Mesenchymal stem cell (in vitro differentiated cells and primary cell): ENCODE results near the gene GTF2H3.

Experiments
- DNase-seq: peaks from one replicate; pipeline ENCODE4 v3.0.0-alpha.2; 2013
- H2AFZ ChIP-seq: one replicate; pipeline ENCODE4 v1.6.1; 2013; ENCODE audit warnings: low read depth, mild to moderate bottlenecking, control low read depth, inconsistent platforms, low read length, moderate library complexity
- H2AK5ac ChIP-seq: 2 replicates; pipeline ENCODE4 v1.6.1; 2013; ENCODE audit warnings: low read length, moderate library complexity, mild to moderate bottlenecking, inconsistent platforms; ENCODE audit not compliant: severe bottlenecking
- H2BK120ac ChIP-seq: one replicate; pipeline ENCODE4 v1.6.1; 2013; ENCODE audit warnings: low read depth, mild to moderate bottlenecking, inconsistent platforms, low read length, moderate library complexity
- H2BK12ac ChIP-seq, 2 experiments: one replicate each; pipeline ENCODE4 v1.6.1; 2013; ENCODE audit warnings: inconsistent platforms in 2 of 2, low read length in 2 of 2, mild to moderate bottlenecking in 2 of 2, moderate library complexity in 2 of 2, control low read depth in 1 of 2
- H2BK15ac ChIP-seq: one replicate; pipeline ENCODE4 v1.6.1; 2013; ENCODE audit warnings: mild to moderate bottlenecking, low read depth, inconsistent platforms; ENCODE audit not compliant: poor library complexity, severe bottlenecking
- H2BK5ac ChIP-seq: 2 replicates; pipeline ENCODE4 v1.6.1; 2013; ENCODE audit warnings: low read depth, mild to moderate bottlenecking, low read length, control low read depth, inconsistent platforms; ENCODE audit not compliant: poor library complexity, severe bottlenecking
- H3K14ac ChIP-seq, 2 experiments: one replicate each; pipeline ENCODE4 v1.6.1; 2013; ENCODE audit warnings: inconsistent platforms in 2 of 2, low read length in 2 of 2, control low read depth in 1 of 2, mild to moderate bottlenecking in 1 of 2, moderate library complexity in 1 of 2
- H3K18ac ChIP-seq, 2 experiments: one replicate each; pipeline ENCODE4 v1.6.1; 2013; ENCODE audit warnings: inconsistent platforms in 2 of 2, low read length in 2 of 2, control low read depth in 1 of 2, low read depth in 1 of 2, mild to moderate bottlenecking in 1 of 2
- H3K23ac ChIP-seq, 2 experiments: one replicate each; pipeline ENCODE4 v1.6.1; 2013; ENCODE audit warnings: inconsistent platforms in 2 of 2, low read length in 2 of 2, mild to moderate bottlenecking in 2 of 2, moderate library complexity in 2 of 2, control low read depth in 1 of 2
- H3K27ac ChIP-seq: 2 replicates; pipeline ENCODE4 v1.5.1; 2013; ENCODE audit warnings: mild to moderate bottlenecking, moderate library complexity, low read length, control low read depth, inconsistent platforms; ENCODE audit not compliant: poor library complexity, severe bottlenecking
- H3K27me3 ChIP-seq, 2 experiments: 2 replicates each; pipeline versions ENCODE4 v1.6.1 to v1.7.0; 2013; ENCODE audit warnings: low read length in 2 of 2, mild to moderate bottlenecking in 2 of 2, moderate library complexity in 2 of 2, control low read depth in 1 of 2, inconsistent platforms in 1 of 2; ENCODE audit not compliant: control insufficient read depth in 1 of 2, insufficient read depth in 1 of 2
- H3K36me3 ChIP-seq, 2 experiments: 2 replicates each; pipeline versions ENCODE4 v1.6.1 to v1.7.0; 2013; ENCODE audit warnings: low read length in 2 of 2, control low read depth in 1 of 2, inconsistent platforms in 1 of 2, low read depth in 1 of 2, mild to moderate bottlenecking in 1 of 2; ENCODE audit not compliant: insufficient read depth in 2 of 2, control insufficient read depth in 1 of 2
- H3K4ac ChIP-seq, 2 experiments: one replicate each; pipeline ENCODE4 v1.6.1; 2013; ENCODE audit warnings: inconsistent platforms in 2 of 2, low read length in 2 of 2, mild to moderate bottlenecking in 2 of 2, moderate library complexity in 2 of 2, control low read depth in 1 of 2, low read depth in 1 of 2
- H3K4me1 ChIP-seq: 2 replicates; pipeline ENCODE4 v1.6.1; 2013; ENCODE audit warnings: low read depth, low read length, control low read depth; ENCODE audit not compliant: control insufficient read depth, insufficient read depth
- H3K4me2 ChIP-seq: 2 replicates; pipeline ENCODE4 v1.6.1; 2013; ENCODE audit warnings: low read length, mild to moderate bottlenecking, inconsistent platforms; ENCODE audit not compliant: poor library complexity, severe bottlenecking
- H3K4me3 ChIP-seq, 2 experiments: 2 replicates each; pipeline versions ENCODE4 v1.5.1 to v1.7.0; 2013; ENCODE audit warnings: low read length in 2 of 2, mild to moderate bottlenecking in 2 of 2, control low read depth in 1 of 2, low read depth in 1 of 2; ENCODE audit not compliant: insufficient read depth in 1 of 2
- H3K79me1 ChIP-seq: replicated peaks from 2 replicates; pipeline ENCODE4 v1.6.1; 2013; ENCODE audit warnings: mild to moderate bottlenecking, control low read depth, low read length, inconsistent platforms; ENCODE audit not compliant: poor library complexity, severe bottlenecking
- H3K9ac ChIP-seq: 2 replicates; pipeline ENCODE4 v1.7.0; 2013; ENCODE audit warnings: mild to moderate bottlenecking, low read length, moderate library complexity
- H3K9me3 ChIP-seq: 2 replicates; pipeline ENCODE4 v1.7.0; 2013; ENCODE audit warnings: mild to moderate bottlenecking, low read length; ENCODE audit not compliant: control insufficient read depth
- H4K8ac ChIP-seq: one replicate; pipeline ENCODE4 v1.6.1; 2013; ENCODE audit warnings: inconsistent platforms, mild to moderate bottlenecking, low read length, moderate library complexity
- H4K91ac ChIP-seq: one replicate; pipeline ENCODE4 v1.6.1; 2013; ENCODE audit warnings: mild to moderate bottlenecking, low read length, inconsistent platforms
- WGBS: methylation state at CpG from one replicate; pipeline ENCODE4 v1.1.7; 2013; ENCODE audit warnings: mixed read lengths; 5-methylcytosine and 5-hydroxymethylcytosine counted together

The GTF2H3 gene

DNA sequence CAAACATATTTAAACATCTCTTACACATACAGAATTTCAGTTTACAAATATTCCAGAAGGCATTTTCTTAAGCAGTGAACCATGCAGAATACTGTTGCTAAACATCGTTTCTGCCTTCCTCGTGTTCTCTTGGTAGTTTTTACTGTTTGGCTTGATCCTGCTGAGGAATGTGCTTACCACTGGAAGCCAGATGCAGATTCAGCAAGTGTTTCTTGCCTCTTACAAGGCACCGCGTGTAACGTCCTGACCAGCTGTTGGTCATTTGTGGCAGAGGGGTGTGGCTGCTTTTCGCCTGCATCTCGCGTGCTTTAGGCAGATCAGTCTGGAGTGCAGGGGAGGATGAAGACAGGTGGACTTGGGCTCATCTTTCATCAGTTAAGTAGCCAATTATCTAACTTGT is 12.5 kb upstream of the GTF2H3 start:
- Histone ChIP-seq H3K79me1 (peaks cover 17% of the 10 kb centered on the region), H3K18ac (no peak overlapping the region), H4K91ac (no peak overlapping the region), H2BK15ac (no peak overlapping the region), H3K4me1 (no peaks in the 10 kb centered on the region), H3K27me3 (no peaks in the 10 kb centered on the region), H2BK120ac (no peak overlapping the region), H3K4me2 (no peak overlapping the region), H4K8ac (no peak overlapping the region), H3K23ac (no peak overlapping the region), H2BK12ac (no peak overlapping the region), H3K9ac (no peak overlapping the region), H3K4ac (no peak overlapping the region), H3K36me3 (peaks cover 48 to 91% of the 10 kb centered on the region in 2 experiments), H2AFZ (no peak overlapping the region), H3K27ac (no peak overlapping the region), H3K4me3 (no peak overlapping the region), H3K9me3 (no peaks in the 10 kb centered on the region), H3K14ac (no peak overlapping the region), H2BK5ac (no peak overlapping the region), H2AK5ac (no peak overlapping the region)
- no peak for DNase-seq
- WGBS = 85% methylated on average over 8 of the region's 8 CpGs

DNA sequence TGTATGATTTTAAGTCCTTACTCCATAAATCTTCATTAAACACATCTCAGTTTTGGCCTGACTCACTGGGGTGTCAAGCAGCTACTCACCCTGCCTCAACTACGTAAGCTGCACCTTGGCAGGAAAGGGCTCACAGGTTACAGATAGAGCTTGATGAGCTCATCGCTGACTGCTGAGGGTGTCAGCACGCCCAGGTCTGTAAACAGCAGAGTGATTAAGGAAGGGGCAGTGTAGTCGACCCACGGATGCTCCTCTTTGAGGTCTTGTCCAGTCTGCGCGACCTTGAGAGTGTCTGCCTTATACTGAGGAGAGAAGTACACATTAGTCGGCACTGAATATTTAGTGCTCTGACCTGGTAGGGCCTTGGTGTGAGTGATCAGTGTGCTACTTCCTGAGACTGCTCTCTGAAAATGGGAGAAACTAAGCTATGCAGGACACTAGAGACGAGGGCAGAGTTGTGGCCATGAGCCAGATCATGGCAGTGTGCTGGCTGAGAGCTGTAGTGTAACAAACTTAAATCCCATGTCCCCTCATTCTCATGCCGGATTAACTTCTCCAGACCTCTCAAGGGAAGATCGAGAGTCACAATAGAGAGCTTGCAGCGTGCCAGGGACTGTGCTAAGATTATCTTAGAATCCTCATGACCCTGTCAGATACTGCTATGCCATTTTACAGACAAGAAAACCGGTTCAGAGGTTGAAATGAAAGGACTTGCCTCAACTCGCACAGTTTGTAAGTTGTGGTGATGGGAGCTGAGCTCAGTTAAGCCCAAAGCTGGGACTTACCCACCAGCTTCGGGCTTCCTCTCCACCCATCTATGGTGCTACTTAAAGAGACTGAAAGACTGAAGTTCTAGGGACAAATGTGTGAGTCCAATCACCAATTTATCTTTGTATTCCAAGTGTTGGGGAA is 11.8 kb upstream of the GTF2H3 start:
- no peak overlapping the region for H2BK12ac ChIP-seq
- H3K4ac ChIP-seq = no peak overlapping the region
- H2BK120ac ChIP-seq = no peak overlapping the region
- no peak for DNase-seq
- H3K27me3 ChIP-seq = no peaks in the 10 kb centered on the region
- peak overlapping the region; percentile 8 for H3K4me2 ChIP-seq
- H2AFZ ChIP-seq = no peak overlapping the region
- no peak overlapping the region for H3K18ac ChIP-seq
- peaks cover 47 to 91% of the 10 kb centered on the region in 2 experiments for H3K36me3 ChIP-seq
- H2BK5ac ChIP-seq = no peak overlapping the region
- H3K4me1 ChIP-seq = no peaks in the 10 kb centered on the region
- H4K8ac ChIP-seq = no peak overlapping the region
- H3K23ac ChIP-seq = no peak overlapping the region
- no peak overlapping the region for H3K27ac ChIP-seq
- H3K9me3 ChIP-seq = no peaks in the 10 kb centered on the region
- H2BK15ac ChIP-seq = no peak overlapping the region
- no peak overlapping the region for H3K9ac ChIP-seq
- no peak overlapping the region for H4K91ac ChIP-seq
- no peak overlapping the region for H3K14ac ChIP-seq
- 97% methylated on average over 14 of the region's 15 CpGs for WGBS
- peaks cover 20% of the 10 kb centered on the region for H3K79me1 ChIP-seq
- no peak overlapping the region for H3K4me3 ChIP-seq
- no peak overlapping the region for H2AK5ac ChIP-seq

- 21% methylated on average over 17 of the region's 19 CpGs for WGBS
- H3K4me2 ChIP-seq = peak overlapping the region; percentile 87
- no peak overlapping the region for H2BK120ac ChIP-seq
- no peak for DNase-seq
- no peak overlapping the region for H2AFZ ChIP-seq
- no peak overlapping the region for H2BK5ac ChIP-seq
- peak overlapping the region; percentile 94 for H3K9ac ChIP-seq
- H3K79me1 ChIP-seq = peaks cover 26% of the 10 kb centered on the region
- H3K4ac ChIP-seq = no peak overlapping the region
- no peak overlapping the region for H3K18ac ChIP-seq
- H2BK12ac ChIP-seq = no peak overlapping the region
- H3K4me1 ChIP-seq = peaks cover 3% of the 10 kb centered on the region
- peak overlapping the region; percentile 40 for H4K8ac ChIP-seq
- H3K14ac ChIP-seq = no peak overlapping the region
- H3K36me3 ChIP-seq = peaks cover 14 to 25% of the 10 kb centered on the region in 2 experiments
- no peak overlapping the region for H3K23ac ChIP-seq
- peak overlapping the region; percentile 89 to 100 for H3K4me3 ChIP-seq
- H3K27ac ChIP-seq = peak overlapping the region; percentile 50
- H2AK5ac ChIP-seq = no peak overlapping the region
- no peak overlapping the region for H4K91ac ChIP-seq
- no peaks in the 10 kb centered on the region for H3K27me3 ChIP-seq
- H3K9me3 ChIP-seq = no peaks in the 10 kb centered on the region
- H2BK15ac ChIP-seq = no peak overlapping the region
These were observed 523 bp downstream of the GTF2H3 start for GRCh38 chr12:123634142-123634561.

DNA sequence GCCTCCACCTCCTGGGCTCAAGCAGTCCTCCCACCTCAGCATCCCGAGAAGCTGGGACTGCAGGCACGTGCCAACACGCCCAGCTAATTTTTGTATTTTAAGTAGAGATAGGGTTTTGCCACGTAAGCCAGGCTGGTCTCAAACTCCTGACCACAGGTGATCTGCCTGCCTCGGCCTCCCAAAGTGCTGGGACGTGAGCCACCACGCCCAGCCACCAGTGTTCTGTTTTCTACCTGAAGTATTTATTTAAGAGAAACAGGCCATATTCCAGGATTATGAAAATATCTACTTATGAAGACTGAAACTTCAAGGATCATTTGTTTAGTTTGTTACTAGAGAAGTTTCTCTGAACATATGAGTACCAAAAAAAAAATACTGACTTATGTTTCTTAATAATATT is 10.3 kb downstream of the GTF2H3 start:
- Histone ChIP-seq H3K4me2 (no peak overlapping the region), H3K23ac (no peak overlapping the region), H4K8ac (no peak overlapping the region), H2AK5ac (no peak overlapping the region), H3K18ac (no peak overlapping the region), H3K4me1 (no peaks in the 10 kb centered on the region), H3K27ac (no peak overlapping the region), H2BK120ac (no peak overlapping the region), H4K91ac (no peak overlapping the region), H2BK12ac (no peak overlapping the region), H2AFZ (no peak overlapping the region), H3K4ac (no peak overlapping the region), H3K9ac (no peak overlapping the region), H3K9me3 (no peaks in the 10 kb centered on the region), H3K36me3 (peaks cover 24 to 75% of the 10 kb centered on the region in 2 experiments), H3K14ac (no peak overlapping the region), H3K4me3 (no peak overlapping the region), H2BK5ac (no peak overlapping the region), H3K79me1 (peaks cover 21% of the 10 kb centered on the region), H3K27me3 (no peaks in the 10 kb centered on the region), H2BK15ac (no peak overlapping the region)
- 92% methylated on average over 2 of the region's 7 CpGs for WGBS
- no peak for DNase-seq
